RWPE2 (cell line): ENCODE measurements around the gene INSYN2B.
"Not testable (repeated sequence)": the region's sequence is repeated elsewhere in the genome, so short reads cannot be mapped to it uniquely, and the experiment has no call there.

ENCODE experiments used
- ATAC-seq: fragments of 200-7000 bp; cut with Tn5 transposase; 3 replicates; pipeline ENCODE4 v1.9.1; 2021; ENCODE audit warnings: low read depth
- DNase-seq: peaks from one replicate; pipeline ENCODE4 v3.0.0-alpha.2; 2020; ENCODE audit warnings: low spot score
- H3K27ac ChIP-seq: fragments of 450-650 bp; 2 replicates; pipeline ENCODE4 v1.5.1; 2017; ENCODE audit warnings: mild to moderate bottlenecking; ENCODE audit not compliant: poor library complexity, severe bottlenecking
- H3K27me3 ChIP-seq: fragments of 250-450 bp; sonication (Bioruptor Pico); 2 replicates; pipeline ENCODE4 v1.5.1; 2021; ENCODE audit warnings: mild to moderate bottlenecking, moderate library complexity; ENCODE audit not compliant: insufficient read depth, poor library complexity, severe bottlenecking
- H3K36me3 ChIP-seq: fragments of 250-450 bp; sonication (Bioruptor Pico); 2 replicates; pipeline ENCODE4 v1.5.1; 2020; ENCODE audit warnings: low read depth, mild to moderate bottlenecking, moderate library complexity
- H3K4me1 ChIP-seq: fragments of 250-450 bp; sonication (Bioruptor Pico); 2 replicates; pipeline ENCODE4 v1.5.1; 2021; ENCODE audit warnings: mild to moderate bottlenecking, moderate library complexity; ENCODE audit not compliant: insufficient read depth, poor library complexity, severe bottlenecking
- H3K4me3 ChIP-seq: fragments of 250-450 bp; sonication (Bioruptor Pico); 2 replicates; pipeline ENCODE4 v1.5.1; 2021; ENCODE audit warnings: mild to moderate bottlenecking, moderate library complexity; ENCODE audit not compliant: severe bottlenecking
- H3K9me3 ChIP-seq: fragments of 250-450 bp; sonication (Bioruptor Pico); 2 replicates; pipeline ENCODE4 v1.5.1; 2021; ENCODE audit warnings: mild to moderate bottlenecking, moderate library complexity; ENCODE audit not compliant: severe bottlenecking
- CTCF ChIP-seq: fragments of 450-650 bp; IDR thresholded peaks from one replicate; pipeline ENCODE4 v1.5.1; 2017; ENCODE audit warnings: mild to moderate bottlenecking, moderate library complexity; ENCODE audit not compliant: poor library complexity, severe bottlenecking

The INSYN2B gene

GRCh38 chr5:169836835-169837536 lies 143.3 kb downstream of the INSYN2B start:
- Histone ChIP-seq H3K4me1 (no peaks in the 10 kb centered on the region), H3K9me3 (no peaks in the 10 kb centered on the region), H3K27ac (no peak overlapping the region), H3K27me3 (no peaks in the 10 kb centered on the region), H3K4me3 (no peak overlapping the region), H3K36me3 (no peaks in the 10 kb centered on the region)
- ATAC-seq (peak; percentile 44; the same call in 1 of the 3 replicates), DNase-seq (no peak)
- no peak for TF ChIP-seq CTCF

GRCh38 chr5:169834540-169834939 lies 145.8 kb downstream of the INSYN2B start:
- H3K4me3 ChIP-seq, DNase-seq, H3K27me3 ChIP-seq, ATAC-seq, H3K36me3 ChIP-seq, H3K27ac ChIP-seq, H3K9me3 ChIP-seq, H3K4me1 ChIP-seq: not testable (repeated sequence)

GRCh38 chr5:169833681-169834292 lies 146.5 kb downstream of the INSYN2B start:
- H3K4me3 ChIP-seq, ATAC-seq, H3K9me3 ChIP-seq, DNase-seq, H3K36me3 ChIP-seq, H3K4me1 ChIP-seq, H3K27me3 ChIP-seq, H3K27ac ChIP-seq: not testable (repeated sequence)

- H3K36me3 ChIP-seq: no peaks in the 10 kb centered on the region
- H3K27me3 ChIP-seq: no peaks in the 10 kb centered on the region
- no peaks in the 10 kb centered on the region for H3K9me3 ChIP-seq
- H3K4me1 ChIP-seq: peaks cover 7% of the 10 kb centered on the region
- no peak for ATAC-seq
- H3K27ac ChIP-seq: no peak overlapping the region
- DNase-seq: no peak
- no peak for TF ChIP-seq CTCF
- H3K4me3 ChIP-seq: no peak overlapping the region
Observed at GRCh38 chr5:169832845-169833244, 147.4 kb downstream of the INSYN2B start.

GRCh38 chr5:169832304-169832703 lies 148.0 kb downstream of the INSYN2B start:
- no peak overlapping the region for H3K27ac ChIP-seq
- H3K4me1 ChIP-seq: peaks cover 7% of the 10 kb centered on the region
- no peaks in the 10 kb centered on the region for H3K9me3 ChIP-seq
- H3K4me3 ChIP-seq: no peak overlapping the region
- ATAC-seq (no peak), DNase-seq (no peak)
- H3K36me3 ChIP-seq: no peaks in the 10 kb centered on the region
- no peaks in the 10 kb centered on the region for H3K27me3 ChIP-seq
- no peak for TF ChIP-seq CTCF

- ATAC-seq (peak; percentile 79), DNase-seq (no peak)
- Histone ChIP-seq H3K27ac (no peak overlapping the region), H3K4me3 (no peak overlapping the region), H3K9me3 (no peaks in the 10 kb centered on the region), H3K36me3 (no peaks in the 10 kb centered on the region), H3K4me1 (peaks cover 7% of the 10 kb centered on the region), H3K27me3 (no peaks in the 10 kb centered on the region)
- no peak for TF ChIP-seq CTCF
Observed at GRCh38 chr5:169831331-169831730, 149.0 kb downstream of the INSYN2B start.
